NB4 (cell line): ENCODE data around the gene NSUN4.

ENCODE experiments used
- CTCF ChIP-seq: IDR thresholded peaks from one replicate; pipeline ENCODE4 v1.5.1; 2012; ENCODE audit warnings: low read depth, low read length
- MAX ChIP-seq: IDR thresholded peaks from 2 replicates; pipeline ENCODE4 v1.6.1; 2011; ENCODE audit warnings: low read depth, low read length
- POLR2A ChIP-seq: IDR thresholded peaks from 2 replicates; pipeline ENCODE4 v1.6.1; 2011; ENCODE audit warnings: mild to moderate bottlenecking; ENCODE audit not compliant: insufficient read length; ENCODE audit errors: extremely low read depth

GRCh38 chr1:46396441-46397398, 56.1 kb downstream of the NSUN4 start:
- TF ChIP-seq MAX (no peak), CTCF (no peak), POLR2A (no peak)
